K562 (cell line): ENCODE measurements around the gene EFCAB12. TPM values are rescaled to one million over a fixed set of nuclear protein-coding genes. Genes with fewer than 3 reads are reported as not detected.

Experiments
- CHD2 ChIP-seq: IDR thresholded peaks from 2 replicates; pipeline ENCODE4 v1.6.1; 2011; ENCODE audit warnings: low read depth, low read length
- CTCF ChIP-seq, 3 experiments: IDR thresholded peaks in 2 of 3; conservative IDR thresholded peaks in 1 of 3; 2 replicates each; pipeline ENCODE4 v1.5.1; 2011 to 2012; ENCODE audit warnings: low read length in 3 of 3, mild to moderate bottlenecking in 3 of 3, control low read depth in 2 of 3, improper control_type of control experiment in 1 of 3, inconsistent platforms in 1 of 3, low read depth in 1 of 3, mixed read lengths in 1 of 3, moderate library complexity in 1 of 3; ENCODE audit not compliant: insufficient read depth in 2 of 3
- E4F1 ChIP-seq: fragments of 250-450 bp; sonication (Bioruptor Pico); IDR thresholded peaks from 2 replicates; pipeline ENCODE4 v1.5.0; 2021; ENCODE audit warnings: mild to moderate bottlenecking, borderline replicate concordance
- KDM5B ChIP-seq: fragments of 200-600 bp; sonication (generic); IDR thresholded peaks from 2 replicates; pipeline ENCODE4 v1.6.1; 2012; ENCODE audit warnings: low read depth, mild to moderate bottlenecking, moderate library complexity, low read length, control low read depth, inconsistent platforms; ENCODE audit not compliant: insufficient replicate concordance
- MTA2 ChIP-seq: fragments of 450-650 bp; IDR thresholded peaks from 2 replicates; pipeline ENCODE4 v1.6.1; 2016; ENCODE audit warnings: low read depth
- MYNN ChIP-seq, 2 experiments: sonication (generic); formaldehyde crosslinking in 1 of 2; IDR thresholded peaks; 2 replicates each; pipeline versions ENCODE4 v1.5.0 to v1.6.1; 2016 to 2020; ENCODE audit warnings: antibody characterized with exemption in 1 of 2, missing genetic modification reagents in 1 of 2
- NEUROD1 ChIP-seq: fragments of 150-350 bp; IDR thresholded peaks from 2 replicates; pipeline ENCODE4 v1.6.1; 2014; ENCODE audit warnings: borderline replicate concordance, low read length, low read depth; ENCODE audit not compliant: partially characterized antibody
- POLR2G ChIP-seq: fragments of 200-400 bp; formaldehyde crosslinking; IDR thresholded peaks from 2 replicates; pipeline ENCODE4 v1.6.1; 2017; ENCODE audit warnings: low read depth, mild to moderate bottlenecking, antibody characterized with exemption, low read length, moderate library complexity
- RREB1 ChIP-seq: fragments of 250-450 bp; sonication (Bioruptor Pico); IDR thresholded peaks from 2 replicates; pipeline ENCODE4 v1.4.0; 2020
- SMAD1 ChIP-seq: fragments of 150-350 bp; IDR thresholded peaks from 2 replicates; pipeline ENCODE4 v1.6.1; 2014; ENCODE audit warnings: low read length, low read depth; ENCODE audit not compliant: partially characterized antibody
- SRSF7 ChIP-seq: fragments of 200-400 bp; formaldehyde crosslinking; optimal IDR thresholded peaks from 2 replicates; pipeline ENCODE3; 2017; ENCODE audit warnings: mild to moderate bottlenecking, low read depth, low read length
- ZBTB26 ChIP-seq: fragments of 450-650 bp; formaldehyde crosslinking; IDR thresholded peaks from 2 replicates; pipeline ENCODE4 v1.4.0; 2022; ENCODE audit warnings: missing genetic modification characterization
- ZEB2 ChIP-seq: fragments of 450-650 bp; IDR thresholded peaks from 2 replicates; pipeline ENCODE4 v1.6.1; 2016
- ZNF274 ChIP-seq: IDR thresholded peaks from 2 replicates; pipeline ENCODE4 v1.6.1; 2011; ENCODE audit warnings: low read depth, mild to moderate bottlenecking, low read length, moderate library complexity, borderline replicate concordance
- ZNF644 ChIP-seq: fragments of 200-800 bp; sonication (Bioruptor generic); IDR thresholded peaks from 2 replicates; pipeline ENCODE4 v1.6.1; 2016; ENCODE audit warnings: low read depth, missing genetic modification characterization, missing compliant biosample characterization
- polyA plus RNA-seq, 8 experiments: library from polyadenylated mRNA; depleted of rRNA in 4 of 8; stranded (reverse) in 5 of 8; unstranded in 3 of 8; fragments of >200 nt; fragmentation: Nextera tagmentation in 2 of 8; fragmentation: Illumina TruSeq in 1 of 8; extraction: Ambion mirVana in 2 of 8; extraction: Trizol in 1 of 8; gene quantifications; 2 replicates each; pipeline versions ENCODE4 v1.2.1 to v1.2.3, GENCODE V29; 2011 to 2014; ENCODE audit warnings: inconsistent platforms in 1 of 8, missing spikeins in 1 of 8
- total RNA-seq, 7 experiments: library from RNA; depleted of rRNA in 6 of 7; stranded (reverse); fragments of >200 nt in 6 of 7; fragmentation: Illumina TruSeq in 2 of 7; extraction: Trizol in 2 of 7; gene quantifications; 2 replicates each; pipeline versions ENCODE4 v1.2.1 to v1.2.3, GENCODE V29; 2011 to 2021; ENCODE audit warnings: low replicate concordance in 1 of 7

Gene EFCAB12
- total and polyA plus RNA-seq, 9 of the 15 experiments (the other 6 are each of a cell fraction or from before 2014, with no cell fraction given) = 0.08 to 0.95 (median 0.56) TPM; not detected in 1

GRCh38 chr3:129448186-129448895, 19.9 kb upstream of the EFCAB12 start (continued):
- TF ChIP-seq RREB1 (CRISPR knock-in tag) (no peak), POLR2G (peak; percentile 50), E4F1 (no peak), CHD2 (no peak), CTCF (IDR thresholded peaks at IDR 0.05 in 2 of 3, conservative IDR thresholded peaks at IDR 0.05 in 1 of 3; ENCODE audit: insufficient read depth in 2 of 3, low read depth in 1 of 3, low read length in 3 of 3) (no peak), MTA2 (no peak), KDM5B (peak; percentile 91), ZNF274 (no peak), MYNN (IDR thresholded peaks at IDR 0.05) (no peak; the same call in 1 of the 2 replicates), MYNN (CRISPR knock-in tag; IDR thresholded peaks at IDR 0.05) (no peak), NEUROD1 (no peak), ZBTB26 (CRISPR knock-in tag) (no peak), ZEB2 (peak; percentile 23; the same call in 1 of the 2 replicates), SRSF7 (no peak), SMAD1 (no peak), ZNF644 (tag) (no peak; the same call in none of the 2 replicates)
